ENCODE data around the gene PTPRJ. TPM values are rescaled to one million over a fixed set of nuclear protein-coding genes. Genes with fewer than 3 reads are reported as not detected.

Gene PTPRJ
- total and polyA plus RNA-seq, 9 of the 15 experiments (the other 6 are each of a cell fraction or from before 2014, with no cell fraction given): 0.56 to 10.7 (median 4.8) TPM

DNA sequence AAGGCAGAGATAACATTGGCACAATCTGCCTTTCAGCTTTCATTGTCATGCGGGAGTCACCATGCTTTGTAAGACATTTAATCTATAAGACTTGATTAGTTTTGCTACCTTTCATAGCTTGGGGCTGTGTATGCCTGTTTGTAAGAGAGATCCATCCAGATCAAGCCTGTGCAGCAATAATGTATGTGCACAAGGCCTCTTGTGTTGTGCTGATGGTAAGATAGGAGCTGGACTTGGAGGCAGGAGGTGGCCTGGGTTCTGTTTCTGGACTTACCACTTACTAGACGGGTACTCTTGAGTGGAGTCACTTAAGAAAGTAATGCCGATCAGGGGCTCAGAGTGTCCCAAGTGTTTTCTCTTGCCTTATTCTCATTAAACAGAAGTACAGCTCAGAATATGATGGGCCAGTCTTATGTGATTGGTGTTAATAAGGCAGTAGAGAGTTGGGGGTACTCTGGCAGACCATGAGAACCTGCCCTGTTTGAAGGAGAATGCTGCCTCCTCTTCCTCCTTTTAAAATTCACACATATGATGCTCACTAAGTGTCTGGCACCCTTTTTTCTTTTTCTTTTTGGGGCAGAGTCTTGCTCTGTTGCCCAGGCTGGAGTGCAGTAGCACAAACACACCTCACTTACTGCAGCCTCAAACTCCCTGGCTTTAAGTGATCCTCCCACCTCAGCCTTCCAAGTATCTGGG is 30.9 kb downstream of the PTPRJ start (continued):
- TF ChIP-seq, protein P1, sequence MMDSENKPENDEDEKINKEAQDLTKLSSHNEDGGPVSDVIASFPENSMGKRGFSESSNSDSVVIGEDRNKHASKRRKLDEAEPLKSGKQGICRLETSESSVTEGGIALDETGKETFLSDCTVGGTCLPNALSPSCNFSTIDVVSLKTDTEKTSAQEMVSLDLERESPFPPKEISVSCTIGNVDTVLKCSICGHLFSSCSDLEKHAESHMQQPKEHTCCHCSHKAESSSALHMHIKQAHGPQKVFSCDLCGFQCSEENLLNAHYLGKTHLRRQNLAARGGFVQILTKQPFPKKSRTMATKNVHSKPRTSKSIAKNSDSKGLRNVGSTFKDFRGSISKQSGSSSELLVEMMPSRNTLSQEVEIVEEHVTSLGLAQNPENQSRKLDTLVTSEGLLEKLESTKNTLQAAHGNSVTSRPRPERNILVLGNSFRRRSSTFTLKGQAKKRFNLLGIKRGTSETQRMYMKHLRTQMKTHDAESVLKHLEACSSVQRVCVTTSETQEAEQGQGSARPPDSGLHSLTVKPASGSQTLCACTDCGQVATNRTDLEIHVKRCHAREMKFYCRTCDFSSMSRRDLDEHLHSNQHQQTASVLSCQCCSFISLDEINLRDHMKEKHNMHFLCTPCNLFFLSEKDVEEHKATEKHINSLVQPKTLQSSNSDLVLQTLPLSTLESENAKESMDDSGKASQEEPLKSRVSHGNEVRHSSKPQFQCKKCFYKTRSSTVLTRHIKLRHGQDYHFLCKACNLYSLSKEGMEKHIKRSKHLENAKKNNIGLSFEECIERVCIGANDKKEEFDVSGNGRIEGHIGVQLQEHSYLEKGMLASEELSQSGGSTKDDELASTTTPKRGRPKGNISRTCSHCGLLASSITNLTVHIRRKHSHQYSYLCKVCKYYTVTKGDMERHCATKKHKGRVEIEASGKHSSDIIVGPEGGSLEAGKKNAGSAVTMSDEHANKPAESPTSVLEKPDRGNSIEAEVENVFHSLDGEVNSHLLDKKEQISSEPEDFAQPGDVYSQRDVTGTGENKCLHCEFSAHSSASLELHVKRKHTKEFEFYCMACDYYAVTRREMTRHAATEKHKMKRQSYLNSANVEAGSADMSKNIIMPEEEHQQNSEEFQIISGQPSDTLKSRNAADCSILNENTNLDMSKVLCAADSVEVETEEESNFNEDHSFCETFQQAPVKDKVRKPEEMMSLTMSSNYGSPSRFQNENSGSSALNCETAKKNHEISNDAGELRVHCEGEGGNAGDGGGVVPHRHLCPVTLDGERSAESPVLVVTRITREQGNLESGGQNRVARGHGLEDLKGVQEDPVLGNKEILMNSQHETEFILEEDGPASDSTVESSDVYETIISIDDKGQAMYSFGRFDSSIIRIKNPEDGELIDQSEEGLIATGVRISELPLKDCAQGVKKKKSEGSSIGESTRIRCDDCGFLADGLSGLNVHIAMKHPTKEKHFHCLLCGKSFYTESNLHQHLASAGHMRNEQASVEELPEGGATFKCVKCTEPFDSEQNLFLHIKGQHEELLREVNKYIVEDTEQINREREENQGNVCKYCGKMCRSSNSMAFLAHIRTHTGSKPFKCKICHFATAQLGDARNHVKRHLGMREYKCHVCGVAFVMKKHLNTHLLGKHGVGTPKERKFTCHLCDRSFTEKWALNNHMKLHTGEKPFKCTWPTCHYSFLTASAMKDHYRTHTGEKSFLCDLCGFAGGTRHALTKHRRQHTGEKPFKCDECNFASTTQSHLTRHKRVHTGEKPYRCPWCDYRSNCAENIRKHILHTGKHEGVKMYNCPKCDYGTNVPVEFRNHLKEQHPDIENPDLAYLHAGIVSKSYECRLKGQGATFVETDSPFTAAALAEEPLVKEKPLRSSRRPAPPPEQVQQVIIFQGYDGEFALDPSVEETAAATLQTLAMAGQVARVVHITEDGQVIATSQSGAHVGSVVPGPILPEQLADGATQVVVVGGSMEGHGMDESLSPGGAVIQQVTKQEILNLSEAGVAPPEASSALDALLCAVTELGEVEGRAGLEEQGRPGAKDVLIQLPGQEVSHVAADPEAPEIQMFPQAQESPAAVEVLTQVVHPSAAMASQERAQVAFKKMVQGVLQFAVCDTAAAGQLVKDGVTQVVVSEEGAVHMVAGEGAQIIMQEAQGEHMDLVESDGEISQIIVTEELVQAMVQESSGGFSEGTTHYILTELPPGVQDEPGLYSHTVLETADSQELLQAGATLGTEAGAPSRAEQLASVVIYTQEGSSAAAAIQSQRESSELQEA (IDR thresholded peaks at IDR 0.05; ENCODE audit: low read depth): no peak
- TF ChIP-seq NR2F6 (CRISPR knock-in tag; IDR thresholded peaks at IDR 0.05): no peak

All from K562 (cell line).